WERI-Rb-1 (cell line): ENCODE measurements around the gene ARMC7.

Experiments used
- DNase-seq: peaks from one replicate; pipeline ENCODE4 v3.0.0-alpha.2; 2020
- H3K27ac ChIP-seq: fragments of 250-450 bp; sonication (Bioruptor Pico); 2 replicates; pipeline ENCODE4 v1.5.1; 2020; ENCODE audit warnings: mild to moderate bottlenecking, moderate library complexity
- H3K27me3 ChIP-seq: fragments of 250-450 bp; sonication (Bioruptor Pico); 2 replicates; pipeline ENCODE4 v1.5.1; 2021; ENCODE audit warnings: mild to moderate bottlenecking, low read depth, moderate library complexity; ENCODE audit not compliant: insufficient read depth, severe bottlenecking
- H3K36me3 ChIP-seq: fragments of 250-450 bp; sonication (Bioruptor Pico); 2 replicates; pipeline ENCODE4 v1.5.1; 2020; ENCODE audit warnings: mild to moderate bottlenecking, moderate library complexity
- H3K4me3 ChIP-seq: 2 replicates; pipeline ENCODE4 v1.5.1; 2011; ENCODE audit warnings: low read depth, mild to moderate bottlenecking, control low read depth, low read length
- H3K9me3 ChIP-seq: fragments of 250-450 bp; sonication (Bioruptor Pico); 2 replicates; pipeline ENCODE4 v1.5.1; 2021; ENCODE audit warnings: mild to moderate bottlenecking, moderate library complexity; ENCODE audit not compliant: severe bottlenecking
- TF ChIP-seq, protein P1 (sequence below): IDR thresholded peaks from 2 replicates; pipeline ENCODE4 v1.5.1; 2011; ENCODE audit warnings: low read depth, mild to moderate bottlenecking, control low read depth, inconsistent platforms, low read length

ARMC7 gene

DNA sequence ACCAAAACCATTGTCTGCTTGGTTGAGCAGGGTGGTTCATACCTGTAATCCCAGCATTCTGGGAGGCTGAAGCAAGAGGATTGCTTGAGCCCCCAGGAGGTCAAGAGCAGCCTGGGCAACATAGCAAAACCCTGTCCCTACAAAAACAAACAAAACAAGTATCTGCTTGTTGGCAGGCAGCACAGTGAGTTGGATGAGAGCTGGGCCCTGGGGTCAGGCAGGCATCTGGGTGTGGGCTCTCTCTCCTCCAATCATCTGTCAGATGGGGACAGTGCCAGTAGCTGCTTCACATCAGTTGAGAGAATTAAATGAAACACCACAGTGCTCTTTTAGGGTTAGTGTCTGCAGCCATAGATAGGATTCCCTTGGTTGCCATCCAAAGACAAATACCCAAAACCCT, 5.8 kb downstream of the ARMC7 start:
- no peak for DNase-seq
- H3K4me3 ChIP-seq, result no peak overlapping the region
- H3K27ac ChIP-seq, result no peak overlapping the region
- TF ChIP-seq, protein P1, sequence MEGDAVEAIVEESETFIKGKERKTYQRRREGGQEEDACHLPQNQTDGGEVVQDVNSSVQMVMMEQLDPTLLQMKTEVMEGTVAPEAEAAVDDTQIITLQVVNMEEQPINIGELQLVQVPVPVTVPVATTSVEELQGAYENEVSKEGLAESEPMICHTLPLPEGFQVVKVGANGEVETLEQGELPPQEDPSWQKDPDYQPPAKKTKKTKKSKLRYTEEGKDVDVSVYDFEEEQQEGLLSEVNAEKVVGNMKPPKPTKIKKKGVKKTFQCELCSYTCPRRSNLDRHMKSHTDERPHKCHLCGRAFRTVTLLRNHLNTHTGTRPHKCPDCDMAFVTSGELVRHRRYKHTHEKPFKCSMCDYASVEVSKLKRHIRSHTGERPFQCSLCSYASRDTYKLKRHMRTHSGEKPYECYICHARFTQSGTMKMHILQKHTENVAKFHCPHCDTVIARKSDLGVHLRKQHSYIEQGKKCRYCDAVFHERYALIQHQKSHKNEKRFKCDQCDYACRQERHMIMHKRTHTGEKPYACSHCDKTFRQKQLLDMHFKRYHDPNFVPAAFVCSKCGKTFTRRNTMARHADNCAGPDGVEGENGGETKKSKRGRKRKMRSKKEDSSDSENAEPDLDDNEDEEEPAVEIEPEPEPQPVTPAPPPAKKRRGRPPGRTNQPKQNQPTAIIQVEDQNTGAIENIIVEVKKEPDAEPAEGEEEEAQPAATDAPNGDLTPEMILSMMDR, result no peak
- no peaks in the 10 kb centered on the region for H3K27me3 ChIP-seq
- H3K9me3 ChIP-seq, result no peaks in the 10 kb centered on the region
- peaks cover 40% of the 10 kb centered on the region for H3K36me3 ChIP-seq

DNA sequence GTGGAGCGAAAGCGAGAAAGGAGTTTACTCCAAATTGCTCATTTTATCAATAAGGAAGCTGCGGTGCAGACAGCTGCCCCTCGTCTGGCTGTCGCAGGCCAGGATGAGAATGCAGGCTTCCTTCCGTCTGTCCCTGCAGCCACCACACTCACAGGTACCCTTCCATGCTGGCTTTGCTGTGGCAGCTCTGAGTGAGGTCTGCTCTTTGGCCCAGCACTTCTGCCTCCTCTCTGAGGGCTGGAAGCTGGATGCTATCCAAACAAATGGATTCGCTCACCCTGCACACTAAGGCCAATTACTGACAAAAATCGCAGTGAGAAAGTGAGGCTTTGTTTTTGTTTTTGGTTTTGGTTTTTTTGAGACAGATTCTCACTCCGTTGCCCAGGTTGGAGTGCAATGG, 7.0 kb downstream of the ARMC7 start:
- Histone ChIP-seq H3K36me3 (peaks cover 48% of the 10 kb centered on the region), H3K9me3 (no peaks in the 10 kb centered on the region)
- TF ChIP-seq, protein P1, result no peak

DNA sequence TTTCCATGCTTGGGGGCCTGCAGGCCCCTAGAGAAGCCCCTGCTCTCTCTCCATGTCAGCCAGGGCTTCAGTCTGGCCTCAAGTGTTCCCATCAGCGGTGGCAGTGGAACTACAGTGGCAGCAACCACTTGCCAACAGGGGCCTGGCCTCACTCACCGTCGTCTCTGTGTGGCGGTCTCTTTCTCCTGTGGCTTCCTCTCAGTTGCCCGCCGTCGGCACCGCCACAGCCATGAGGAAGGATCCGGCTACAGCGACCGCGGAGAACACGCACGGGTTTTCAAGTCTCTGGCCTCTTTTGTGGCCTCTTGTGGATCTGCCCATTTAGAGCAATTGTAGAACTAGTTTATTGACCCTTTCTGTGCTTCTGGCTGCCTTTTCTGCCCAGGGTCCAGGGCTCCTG, 8.5 kb downstream of the ARMC7 start:
- TF ChIP-seq, protein P1, result no peak
- Histone ChIP-seq H3K9me3 (no peaks in the 10 kb centered on the region), H3K36me3 (peaks cover 45% of the 10 kb centered on the region), H3K27me3 (no peaks in the 10 kb centered on the region), H3K27ac (no peak overlapping the region), H3K4me3 (no peak overlapping the region)
- DNase-seq, result no peak

More for the DNA sequence above, 7.0 kb downstream of the ARMC7 start:
- no peak for DNase-seq
- Histone ChIP-seq H3K27ac (no peak overlapping the region), H3K4me3 (no peak overlapping the region), H3K27me3 (no peaks in the 10 kb centered on the region)

DNA sequence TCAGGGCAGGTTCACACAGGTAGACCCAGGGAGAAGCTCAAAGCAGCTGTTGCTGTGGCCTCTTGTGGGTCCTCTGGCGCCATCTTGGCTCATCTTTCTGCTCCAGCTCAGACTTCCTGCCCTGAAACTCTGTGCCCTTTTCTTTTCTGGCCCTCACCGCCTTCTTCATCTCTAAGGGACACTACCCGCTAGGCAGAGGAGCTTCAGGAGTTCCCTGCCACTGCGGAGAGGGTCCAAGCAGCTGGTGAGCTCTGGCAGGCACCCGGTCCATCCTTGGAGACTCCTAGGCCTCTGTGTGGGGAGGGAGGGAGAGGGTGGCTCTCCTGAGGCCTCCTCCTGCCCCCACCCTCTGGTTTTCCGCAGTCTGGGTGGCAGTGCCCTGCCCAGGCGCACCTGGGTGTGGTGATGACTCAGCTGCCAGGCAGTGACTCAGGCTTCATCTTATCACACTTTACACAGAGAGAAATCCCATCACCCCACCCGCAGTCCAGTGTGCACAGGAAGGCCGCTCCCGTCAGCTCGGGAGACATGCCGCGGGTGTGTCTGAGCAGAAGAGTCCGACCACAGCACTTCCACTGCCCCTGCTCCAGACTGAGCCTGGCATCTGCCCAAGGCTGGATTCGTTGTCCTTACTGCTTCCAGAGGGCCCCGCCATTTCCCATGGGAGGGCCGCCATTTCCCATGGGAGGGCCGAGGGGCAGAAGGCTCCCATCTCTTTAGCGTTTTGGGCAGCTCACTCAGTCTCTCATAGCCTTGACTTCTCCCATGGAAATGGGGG, 14.5 kb downstream of the ARMC7 start:
- Histone ChIP-seq H3K9me3 (no peaks in the 10 kb centered on the region), H3K4me3 (no peak overlapping the region), H3K27me3 (no peaks in the 10 kb centered on the region), H3K36me3 (peaks cover 22% of the 10 kb centered on the region), H3K27ac (no peak overlapping the region)
- TF ChIP-seq, protein P1, result no peak
- DNase-seq, result no peak

DNA sequence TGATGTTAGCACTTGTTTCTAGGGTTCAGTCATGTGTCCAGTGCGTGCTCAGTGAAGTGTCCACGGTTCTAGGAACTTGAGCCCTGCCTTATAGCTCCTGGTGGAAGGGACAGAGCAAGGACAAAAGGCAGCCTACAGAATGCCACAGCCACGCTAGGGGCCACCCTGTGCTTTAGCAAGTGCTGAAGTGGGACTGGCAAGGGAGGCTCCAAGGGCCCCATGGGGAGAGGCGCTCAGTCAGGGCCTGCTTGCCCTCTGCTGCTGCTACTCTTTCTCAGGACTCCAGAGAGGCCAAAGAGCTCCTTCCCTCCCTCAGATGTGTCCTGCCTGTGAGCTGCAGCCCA, 15.0 kb downstream of the ARMC7 start:
- TF ChIP-seq, protein P1, result no peak
- Histone ChIP-seq H3K27me3 (no peaks in the 10 kb centered on the region), H3K9me3 (no peaks in the 10 kb centered on the region), H3K36me3 (peaks cover 24% of the 10 kb centered on the region), H3K4me3 (no peak overlapping the region), H3K27ac (no peak overlapping the region)
- DNase-seq, result no peak

DNA sequence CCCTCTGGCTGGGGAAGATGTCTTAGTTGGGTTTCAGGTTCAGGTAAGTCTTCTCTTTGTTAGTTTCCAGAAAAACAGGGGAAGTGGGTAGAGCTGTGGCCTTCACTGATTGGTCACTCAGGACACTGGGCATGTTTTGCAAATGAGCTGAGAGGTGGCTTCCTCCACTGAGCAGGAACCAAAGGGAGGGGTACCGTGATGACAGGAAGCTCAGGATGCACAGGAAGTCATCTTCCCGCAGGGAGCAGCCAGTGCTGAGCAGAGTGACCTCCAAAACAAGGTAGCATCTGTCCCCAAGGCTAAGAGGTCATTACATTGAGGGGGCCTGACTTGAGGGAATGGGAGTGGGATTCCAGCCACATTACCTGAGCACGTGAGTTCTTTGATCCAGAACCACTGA, 16.2 kb downstream of the ARMC7 start:
- H3K9me3 ChIP-seq, result no peaks in the 10 kb centered on the region
- no peak overlapping the region for H3K4me3 ChIP-seq
- no peaks in the 10 kb centered on the region for H3K27me3 ChIP-seq
- H3K27ac ChIP-seq, result no peak overlapping the region
- peaks cover 24% of the 10 kb centered on the region for H3K36me3 ChIP-seq
- TF ChIP-seq, protein P1, result no peak
- DNase-seq, result no peak
